CD14-positive monocyte (primary cell): ENCODE results near the gene GNL1. TPM values are rescaled to one million over a fixed set of nuclear protein-coding genes. Genes with fewer than 3 reads are reported as not detected.

Source experiments
- DNase-seq, 3 donors: peaks; one replicate each; pipeline ENCODE4 v3.0.0-alpha.2; 2011 to 2022
- H2AFZ ChIP-seq: 2 replicates; pipeline ENCODE4 v1.6.0; 2012; ENCODE audit warnings: mild to moderate bottlenecking, low read depth, low read length, inconsistent platforms; ENCODE audit not compliant: insufficient read depth, poor library complexity, severe bottlenecking
- H3K27ac ChIP-seq, 2 donors: 1 replicate in 1 of 2; 2 replicates in 1 of 2; pipeline ENCODE4 v1.5.1; 2012 to 2013; ENCODE audit warnings: low read length in 2 of 2, control low read depth in 1 of 2, inconsistent platforms in 1 of 2, low read depth in 1 of 2, mild to moderate bottlenecking in 1 of 2
- H3K27me3 ChIP-seq, 2 donors: one replicate each; pipeline versions ENCODE4 v1.6.0 to v1.6.1; 2011 to 2013; ENCODE audit warnings: low read length in 2 of 2; ENCODE audit not compliant: control insufficient read depth in 2 of 2, insufficient read depth in 2 of 2
- H3K36me3 ChIP-seq, 2 donors: replicated peaks in 1 of 2; 1 replicate in 1 of 2; 2 replicates in 1 of 2; pipeline versions ENCODE4 v1.5.1 to v1.6.1; 2012 to 2013; ENCODE audit warnings: low read length in 2 of 2, control low read depth in 1 of 2, inconsistent platforms in 1 of 2, mild to moderate bottlenecking in 1 of 2; ENCODE audit not compliant: insufficient read depth in 2 of 2, control insufficient read depth in 1 of 2
- H3K4me1 ChIP-seq, 2 donors: 1 replicate in 1 of 2; 2 replicates in 1 of 2; pipeline versions ENCODE4 v1.5.1 to v1.6.1; 2012 to 2013; ENCODE audit warnings: low read length in 2 of 2, control low read depth in 1 of 2, inconsistent platforms in 1 of 2, mild to moderate bottlenecking in 1 of 2, moderate library complexity in 1 of 2; ENCODE audit not compliant: insufficient read depth in 2 of 2, control insufficient read depth in 1 of 2
- H3K4me2 ChIP-seq: replicated peaks from 2 replicates; pipeline ENCODE3; 2012; ENCODE audit warnings: low read length, moderate library complexity, mild to moderate bottlenecking; ENCODE audit not compliant: poor library complexity, severe bottlenecking; ENCODE audit errors: extremely low read depth
- H3K4me3 ChIP-seq, 3 experiments: fragments of 200-600 bp in 1 of 3; sonication (generic) in 1 of 3; replicated peaks in 1 of 3; 1 replicate in 2 of 3; 2 replicates in 1 of 3; pipeline ENCODE4 v1.5.1; 2011 to 2013; ENCODE audit warnings: low read length in 3 of 3, mild to moderate bottlenecking in 3 of 3, control low read depth in 2 of 3, low read depth in 2 of 3, inconsistent platforms in 1 of 3, moderate library complexity in 1 of 3
- H3K79me2 ChIP-seq: 2 replicates; pipeline ENCODE4 v1.6.0; 2012; ENCODE audit warnings: mild to moderate bottlenecking, control low read depth, inconsistent platforms, low read length, moderate library complexity; ENCODE audit not compliant: insufficient read depth
- H3K9ac ChIP-seq: 2 replicates; pipeline ENCODE4 v1.6.0; 2017; ENCODE audit warnings: low read length, mild to moderate bottlenecking; ENCODE audit not compliant: insufficient read depth, poor library complexity, severe bottlenecking
- H3K9me3 ChIP-seq, 2 donors: replicated peaks in 1 of 2; 1 replicate in 1 of 2; 2 replicates in 1 of 2; pipeline versions ENCODE4 v1.5.1 to v1.6.1; 2012 to 2013; ENCODE audit warnings: low read length in 2 of 2, control low read depth in 1 of 2; ENCODE audit not compliant: control insufficient read depth in 1 of 2, insufficient read depth in 1 of 2
- H4K20me1 ChIP-seq: 2 replicates; pipeline ENCODE4 v1.6.0; 2012; ENCODE audit warnings: mild to moderate bottlenecking, low read length, control low read depth, moderate library complexity; ENCODE audit not compliant: insufficient read depth
- H3K27ac Mint-ChIP-seq, 7 donors: one replicate each; pipeline ENCODE4 v1.8.0; 2020; ENCODE audit warnings: mild to moderate bottlenecking in 7 of 7, mixed read lengths in 7 of 7, moderate library complexity in 6 of 7, inconsistent platforms in 2 of 7
- H3K27me3 Mint-ChIP-seq, 3 donors: one replicate each; pipeline ENCODE4 v1.8.0; 2021 to 2022; ENCODE audit warnings: low read depth in 3 of 3, mild to moderate bottlenecking in 3 of 3, mixed read lengths in 3 of 3, moderate library complexity in 3 of 3, inconsistent platforms in 1 of 3
- H3K36me3 Mint-ChIP-seq, 2 donors: one replicate each; pipeline ENCODE4 v1.8.0; 2020; ENCODE audit warnings: mixed read lengths in 2 of 2, inconsistent platforms in 1 of 2, mild to moderate bottlenecking in 1 of 2
- H3K4me1 Mint-ChIP-seq: one replicate; pipeline ENCODE4 v1.8.0; 2020; ENCODE audit warnings: mild to moderate bottlenecking, mixed read lengths
- H3K4me3 Mint-ChIP-seq, 2 donors: one replicate each; pipeline ENCODE4 v1.8.0; 2020; ENCODE audit warnings: mild to moderate bottlenecking in 2 of 2, mixed read lengths in 2 of 2, moderate library complexity in 1 of 2
- H3K9me3 Mint-ChIP-seq, 7 donors: one replicate each; pipeline ENCODE4 v1.8.0; 2020 to 2022; ENCODE audit warnings: mixed read lengths in 7 of 7, mild to moderate bottlenecking in 6 of 7, moderate library complexity in 6 of 7, inconsistent platforms in 2 of 7
- WGBS: methylation state at CpG from one replicate; pipeline ENCODE4 v1.1.5; 2013; ENCODE audit warnings: missing lambda C conversion rate; ENCODE audit not compliant: insufficient coverage; 5-methylcytosine and 5-hydroxymethylcytosine counted together
- intact Hi-C, 2 donors: fragments of 100-400 bp; cut with micrococcal nuclease; formaldehyde crosslinking; loops; one replicate each; pipeline versions ENCODE4 v1.15.0 to v1.15.1; 2023
- polyA plus RNA-seq, 3 donors: library from polyadenylated mRNA; depleted of rRNA in 1 of 3; unstranded in 2 of 3; stranded (reverse) in 1 of 3; fragments of 300-500 nt in 2 of 3; fragments of >200 nt in 1 of 3; fragmentation: Illumina TruSeq in 2 of 3; gene quantifications; 1 replicate in 2 of 3; 2 replicates in 1 of 3; pipeline ENCODE4 v1.2.3, GENCODE V29; 2012 to 2021
- TF ChIP-seq, protein P1 (sequence below): fragments of 200-600 bp; IDR thresholded peaks from one replicate; pipeline ENCODE4 v1.8.0; 2022; ENCODE audit warnings: antibody characterized with exemption, mild to moderate bottlenecking

Gene GNL1
- polyA plus RNA-seq, 3 donors: 10.3 to 13.4 (median 12.9) TPM

DNA sequence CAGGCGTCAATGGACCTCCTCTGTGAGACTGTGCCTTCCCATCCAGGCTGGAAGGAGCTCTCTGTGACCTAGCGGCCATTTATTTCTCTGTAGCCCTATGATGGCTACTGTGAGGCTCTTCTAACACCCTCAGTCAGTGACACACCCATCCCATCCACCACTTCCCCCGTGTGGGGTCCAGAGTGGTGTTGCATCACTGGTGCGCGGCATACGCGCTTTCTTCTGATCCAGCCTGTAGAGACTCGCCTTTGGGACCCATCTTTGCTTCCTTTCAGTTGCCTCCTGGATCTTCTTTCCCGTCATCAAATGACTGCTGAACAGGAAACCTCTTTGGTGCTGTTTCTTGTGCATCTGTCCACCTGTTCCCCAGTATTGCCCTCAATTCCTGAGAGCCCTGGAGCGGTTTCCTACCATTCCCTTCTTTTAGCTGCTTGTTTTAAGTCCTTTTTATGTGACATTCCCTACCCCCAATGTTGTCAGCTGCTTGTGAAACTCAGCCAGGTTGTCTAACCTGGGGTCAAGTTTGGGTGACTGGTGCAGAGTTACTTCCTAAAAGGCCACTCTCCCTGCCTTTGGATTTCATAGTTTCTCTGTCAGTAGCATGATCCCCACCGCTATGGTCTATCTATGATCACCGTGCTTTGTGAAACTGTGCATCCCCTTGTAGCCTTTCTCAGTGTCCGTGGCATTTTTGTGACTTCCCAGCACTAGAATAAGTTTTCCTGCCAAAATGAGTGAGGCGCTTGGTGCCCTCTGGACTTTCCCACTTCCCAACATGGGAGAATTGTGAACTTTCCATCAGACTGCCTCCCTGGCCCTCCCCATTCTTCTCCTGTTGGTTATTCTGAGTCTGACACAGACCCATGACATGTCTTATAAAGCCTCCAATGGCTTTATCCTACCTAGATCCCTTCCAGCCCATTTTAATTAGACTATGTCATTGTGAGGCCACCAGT lies 6.5 kb upstream of the GNL1 start:
- DNase-seq: no peak
- Histone ChIP-seq H2AFZ (no peak overlapping the region), H3K27ac (no peak overlapping the region), H4K20me1 (peaks cover 9% of the 10 kb centered on the region), H3K36me3 (peaks cover 11 to 25% of the 10 kb centered on the region in 2 donors), H3K9me3 (no peaks in the 10 kb centered on the region), H3K79me2 (peaks cover 23% of the 10 kb centered on the region), H3K4me3 (no peak overlapping the region), H3K27me3 (no peaks in the 10 kb centered on the region), H3K9ac (no peak overlapping the region), H3K4me1 (peaks cover 4 to 14% of the 10 kb centered on the region in 2 donors), H3K4me2 (no peak overlapping the region)
- Mint-ChIP-seq H3K4me3 (peak overlapping the region in 1 of 2 donors; percentile 10), H3K27me3 (peaks cover 0 to 1% (median 0%) of the 10 kb centered on the region in 3 donors), H3K36me3 (peaks cover 20 to 23% of the 10 kb centered on the region in 2 donors), H3K9me3 (no peaks in the 10 kb centered on the region), H3K27ac (peak overlapping the region in 3 of 7 donors; percentile 23 to 55 (median 43)), H3K4me1 (peaks cover 13% of the 10 kb centered on the region)
- intact Hi-C loops: no loop called here
- 62% methylated on average over 13 of the region's 14 CpGs for WGBS
- TF ChIP-seq, protein P1, sequence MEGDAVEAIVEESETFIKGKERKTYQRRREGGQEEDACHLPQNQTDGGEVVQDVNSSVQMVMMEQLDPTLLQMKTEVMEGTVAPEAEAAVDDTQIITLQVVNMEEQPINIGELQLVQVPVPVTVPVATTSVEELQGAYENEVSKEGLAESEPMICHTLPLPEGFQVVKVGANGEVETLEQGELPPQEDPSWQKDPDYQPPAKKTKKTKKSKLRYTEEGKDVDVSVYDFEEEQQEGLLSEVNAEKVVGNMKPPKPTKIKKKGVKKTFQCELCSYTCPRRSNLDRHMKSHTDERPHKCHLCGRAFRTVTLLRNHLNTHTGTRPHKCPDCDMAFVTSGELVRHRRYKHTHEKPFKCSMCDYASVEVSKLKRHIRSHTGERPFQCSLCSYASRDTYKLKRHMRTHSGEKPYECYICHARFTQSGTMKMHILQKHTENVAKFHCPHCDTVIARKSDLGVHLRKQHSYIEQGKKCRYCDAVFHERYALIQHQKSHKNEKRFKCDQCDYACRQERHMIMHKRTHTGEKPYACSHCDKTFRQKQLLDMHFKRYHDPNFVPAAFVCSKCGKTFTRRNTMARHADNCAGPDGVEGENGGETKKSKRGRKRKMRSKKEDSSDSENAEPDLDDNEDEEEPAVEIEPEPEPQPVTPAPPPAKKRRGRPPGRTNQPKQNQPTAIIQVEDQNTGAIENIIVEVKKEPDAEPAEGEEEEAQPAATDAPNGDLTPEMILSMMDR: no peak

DNA sequence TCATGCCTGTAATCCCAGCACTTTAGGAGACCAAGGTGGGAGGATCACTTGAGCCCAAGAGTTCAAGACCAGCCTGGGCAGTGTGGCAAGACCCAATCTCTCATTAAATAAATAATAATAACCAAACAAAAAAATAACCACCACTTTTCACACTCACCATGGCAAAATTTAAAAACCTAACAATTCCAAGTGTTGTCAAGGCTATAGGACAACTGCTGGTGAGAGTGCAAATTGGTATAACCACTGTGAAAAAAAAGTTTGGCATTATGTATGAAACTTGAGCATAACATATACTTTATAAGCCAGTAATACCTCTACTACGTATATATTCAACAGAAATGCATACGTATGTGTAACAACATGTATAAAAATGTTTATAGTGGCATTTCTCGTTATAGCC lies 4.6 kb upstream of the GNL1 start:
- Mint-ChIP-seq H3K4me3 (no peak overlapping the region), H3K27ac (no peak overlapping the region), H3K9me3 (no peaks in the 10 kb centered on the region), H3K27me3 (peaks cover 0 to 2% (median 0%) of the 10 kb centered on the region in 3 donors), H3K36me3 (peaks cover 20 to 23% of the 10 kb centered on the region in 2 donors), H3K4me1 (peaks cover 15% of the 10 kb centered on the region)
- Histone ChIP-seq H3K9ac (no peak overlapping the region), H3K79me2 (peaks cover 30% of the 10 kb centered on the region), H3K4me2 (no peak overlapping the region), H3K36me3 (peaks cover 11 to 25% of the 10 kb centered on the region in 2 donors), H2AFZ (no peak overlapping the region), H3K9me3 (no peaks in the 10 kb centered on the region), H3K4me3 (no peak overlapping the region), H3K4me1 (peaks cover 9 to 21% of the 10 kb centered on the region in 2 donors), H4K20me1 (peaks cover 9% of the 10 kb centered on the region), H3K27ac (no peak overlapping the region), H3K27me3 (no peaks in the 10 kb centered on the region)
- no CpG with 5 or more reads among the region's 3 CpGs for WGBS
- DNase-seq: no peak
- intact Hi-C loops: no loop called here
- TF ChIP-seq, protein P1: no peak
